NK-92 (cell line): Measurements from ENCODE around the gene MYO5C.
"Not testable (repeated sequence)": the region's sequence is repeated elsewhere in the genome, so short reads cannot be mapped to it uniquely, and the experiment has no call there.

Experiments
- DNase-seq: peaks from one replicate; lab custom pipeline; 2025; ENCODE audit not compliant: unreplicated experiment; lab: John Stamatoyannopoulos, UW

Gene MYO5C

DNA sequence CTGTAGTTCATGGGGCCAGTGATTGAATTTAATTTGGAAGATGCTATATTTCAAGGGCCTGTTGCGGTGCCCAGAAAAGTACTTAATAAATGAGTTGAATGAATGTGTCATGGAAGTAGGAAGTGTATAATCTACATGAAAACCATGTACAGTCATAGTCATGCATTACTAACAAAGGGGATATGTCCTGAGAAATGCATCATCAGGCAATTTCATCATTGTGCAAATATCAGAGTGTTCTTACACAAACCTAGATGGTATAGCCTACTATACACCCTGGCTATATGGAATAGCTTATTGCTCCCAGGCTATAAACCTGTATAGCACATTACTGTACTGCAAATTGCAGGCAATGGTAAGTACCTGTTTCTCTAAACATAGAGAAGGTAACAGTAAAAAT is 10.7 kb upstream of the MYO5C start:
- no peak for DNase-seq

- no peak for DNase-seq
Observed at GRCh38 chr15:52303093-52303772, 7.6 kb upstream of the MYO5C start.

- no peak for DNase-seq
Observed at GRCh38 chr15:52301265-52301847, 5.8 kb upstream of the MYO5C start.

DNA sequence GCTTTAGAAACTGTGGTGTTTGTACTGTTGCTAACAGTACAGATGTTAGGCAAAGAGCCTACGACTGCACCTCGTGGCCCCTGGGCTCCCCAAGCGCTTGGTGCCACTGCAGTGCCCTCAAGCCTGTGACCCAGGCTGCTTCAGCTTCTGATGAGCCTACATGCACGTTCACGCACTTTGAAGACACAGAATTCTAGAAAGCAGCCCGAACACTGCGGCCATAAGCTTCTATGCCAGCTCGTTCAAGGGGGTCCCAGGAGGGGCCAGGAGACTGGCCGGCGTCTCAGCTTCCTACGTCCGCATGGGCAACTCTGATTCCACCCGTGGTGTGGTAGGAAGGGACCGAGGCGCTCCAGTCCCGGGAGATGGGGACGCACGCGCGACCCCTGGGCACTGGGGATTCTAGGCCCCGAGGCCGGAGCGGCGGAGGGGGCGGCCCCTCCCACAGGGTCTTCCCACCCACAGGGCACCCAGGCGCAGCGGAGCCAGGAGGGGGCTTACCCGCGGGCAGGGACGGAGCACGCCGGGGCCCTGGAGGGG is 653 bp downstream of the MYO5C start:
- no peak for DNase-seq

DNA sequence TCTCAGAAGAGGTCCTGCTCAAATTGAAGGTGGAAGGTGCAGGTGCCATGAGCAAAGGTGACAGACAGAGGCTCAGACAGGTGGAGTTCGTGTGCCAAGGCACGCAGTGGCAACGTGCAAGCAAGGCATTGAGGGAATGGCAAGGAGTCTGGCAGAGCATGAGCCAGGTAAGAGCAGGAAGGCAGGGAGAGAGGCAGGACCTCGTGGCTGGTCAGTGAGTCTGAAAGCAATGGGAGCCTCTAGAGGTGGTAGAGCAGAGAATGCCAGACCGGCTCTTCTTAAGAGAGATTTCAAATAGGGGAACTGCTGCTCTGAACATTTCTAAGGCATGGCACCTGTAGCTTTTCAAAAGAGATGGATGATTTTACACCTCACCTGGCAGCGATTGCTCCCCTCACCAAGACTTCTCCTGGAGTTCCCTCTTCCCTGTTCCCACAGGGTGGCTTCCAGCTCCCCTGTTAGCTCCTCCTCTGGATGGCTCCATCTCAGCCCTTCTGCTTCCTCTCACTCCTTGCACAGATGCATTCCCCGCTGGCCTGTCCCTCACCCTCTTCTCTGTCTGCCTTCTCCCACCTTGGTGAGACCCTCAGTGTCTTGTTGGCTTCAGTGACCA is 2.7 kb downstream of the MYO5C start:
- DNase-seq = no peak

- no peak for DNase-seq
Observed at GRCh38 chr15:52291204-52291603, 4.4 kb downstream of the MYO5C start.

DNA sequence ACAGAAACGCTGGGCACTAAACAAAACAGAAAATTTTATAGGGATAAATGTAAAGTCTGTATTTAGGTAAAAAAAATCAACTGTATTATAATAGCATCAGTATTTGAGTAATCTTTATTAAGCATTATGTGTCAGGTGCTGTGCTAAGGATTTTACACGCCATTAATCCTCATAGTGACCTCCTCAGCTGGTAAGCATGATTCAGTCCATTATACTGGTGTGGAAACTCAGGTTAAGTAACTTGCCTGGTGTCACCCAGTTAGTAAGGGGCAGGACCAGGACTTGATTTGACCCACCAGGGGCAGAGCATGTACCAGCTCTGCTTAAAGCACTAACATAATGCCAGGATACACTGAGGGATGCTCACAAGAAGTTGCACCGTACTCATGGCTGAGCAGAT is 4.8 kb downstream of the MYO5C start:
- no peak for DNase-seq

GRCh38 chr15:52290329-52290728 is 5.3 kb downstream of the MYO5C start:
- DNase-seq = no peak

DNA sequence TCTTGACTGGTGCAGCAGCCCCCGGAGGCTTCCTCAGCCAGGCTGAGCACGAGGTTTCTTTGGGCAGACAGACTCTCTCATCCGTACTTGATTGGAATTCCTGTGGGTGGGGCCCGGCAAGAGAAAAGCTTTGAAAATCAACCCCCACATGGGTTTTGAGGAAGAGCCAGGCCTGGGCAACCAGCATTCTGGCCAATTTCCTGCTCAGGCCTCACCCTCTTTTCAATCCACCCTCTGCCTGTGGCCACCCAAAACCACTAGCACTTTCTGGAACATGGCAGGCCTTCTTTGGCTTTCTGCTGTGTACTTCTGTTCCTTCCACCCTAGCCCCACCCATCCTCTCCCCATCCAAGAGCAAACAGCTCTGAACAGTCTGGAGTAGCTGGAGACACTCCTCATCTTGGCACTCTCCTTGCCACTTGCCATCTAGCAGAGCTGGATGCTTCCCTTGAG is 5.9 kb downstream of the MYO5C start:
- DNase-seq = no peak

DNA sequence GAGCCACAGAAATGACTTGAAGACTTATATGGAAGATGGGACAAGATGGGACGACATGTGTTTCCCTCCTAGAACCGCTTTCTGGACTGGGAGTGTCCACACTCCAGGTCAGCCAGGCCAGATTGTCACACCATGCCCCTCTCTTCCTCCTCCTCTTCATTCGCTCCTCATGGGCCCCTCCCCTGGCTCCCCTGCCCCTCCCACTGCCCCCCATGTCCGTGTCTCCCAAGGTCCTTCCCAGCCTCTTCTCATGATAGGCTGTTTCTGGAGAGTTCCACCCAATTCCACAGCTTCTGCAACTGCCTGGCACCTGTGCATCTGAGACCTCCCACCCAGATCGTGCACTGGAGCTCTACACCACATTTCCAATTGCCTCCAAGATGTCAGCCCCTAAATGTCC is 6.6 kb downstream of the MYO5C start:
- no peak for DNase-seq

DNA sequence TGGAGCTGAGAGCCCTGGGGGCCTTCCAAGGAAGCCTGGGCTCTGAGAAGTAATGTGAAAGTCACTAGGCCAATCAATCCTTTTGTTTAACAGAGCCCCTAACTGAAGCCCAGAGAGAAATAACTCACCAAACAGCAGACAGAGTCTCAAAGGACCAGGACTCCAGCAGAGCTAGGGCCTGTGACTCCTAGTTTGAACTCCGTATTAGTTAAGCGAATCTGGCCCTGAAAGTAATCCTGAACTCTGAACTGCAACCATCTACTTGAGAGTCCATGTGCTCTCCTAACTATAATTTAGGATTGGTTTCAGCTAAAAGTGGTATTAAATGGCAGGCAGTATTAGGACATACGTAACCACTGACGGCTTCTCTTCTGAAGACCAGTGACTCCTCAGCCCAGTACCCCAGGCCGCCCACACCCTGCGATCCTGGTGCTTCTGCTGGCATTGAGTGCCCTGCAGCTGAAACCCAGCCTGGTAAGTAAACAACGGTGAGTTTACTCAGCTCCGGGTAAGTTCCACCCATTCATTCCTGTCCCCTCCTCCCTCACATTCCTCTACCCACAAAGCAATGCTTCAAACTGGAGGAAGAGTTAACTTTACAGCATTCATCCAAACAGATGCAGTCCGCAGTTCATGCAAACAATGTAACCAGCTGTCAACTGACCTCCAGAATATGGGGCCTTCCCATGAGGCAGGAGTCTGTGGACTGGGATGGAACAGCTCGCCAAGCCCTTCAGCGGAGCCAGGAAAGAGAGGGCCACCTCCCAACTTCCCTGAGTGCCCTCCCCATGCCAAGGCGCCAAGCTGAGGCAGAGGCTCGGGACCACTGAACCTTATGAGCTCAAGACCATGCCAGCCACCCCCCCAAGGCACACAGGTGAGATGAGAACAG is 7.3 kb downstream of the MYO5C start:
- no peak for DNase-seq

GRCh38 chr15:52287114-52287513 is 8.5 kb downstream of the MYO5C start:
- DNase-seq = no peak

GRCh38 chr15:52285941-52286340 is 9.7 kb downstream of the MYO5C start:
- DNase-seq = not testable (repeated sequence)

DNA sequence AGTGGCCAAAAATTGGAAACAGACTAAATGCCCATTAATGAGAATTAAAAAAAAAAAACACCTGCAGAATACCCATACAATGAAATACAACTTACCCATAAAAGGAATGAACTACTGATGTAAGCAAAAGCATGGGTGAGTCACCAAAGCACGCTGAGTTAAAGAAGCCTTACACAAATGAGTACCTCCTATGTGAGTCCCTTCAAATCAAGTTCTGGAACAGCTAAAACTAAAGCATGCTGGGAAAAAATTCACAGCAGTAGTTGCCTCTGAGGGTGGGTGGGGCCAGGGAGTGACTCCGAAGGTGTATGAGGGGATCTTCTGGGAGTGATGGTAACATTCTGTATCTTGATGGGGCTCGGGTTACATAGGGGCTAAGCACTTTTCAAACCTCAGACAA is 11.4 kb downstream of the MYO5C start:
- no peak for DNase-seq

DNA sequence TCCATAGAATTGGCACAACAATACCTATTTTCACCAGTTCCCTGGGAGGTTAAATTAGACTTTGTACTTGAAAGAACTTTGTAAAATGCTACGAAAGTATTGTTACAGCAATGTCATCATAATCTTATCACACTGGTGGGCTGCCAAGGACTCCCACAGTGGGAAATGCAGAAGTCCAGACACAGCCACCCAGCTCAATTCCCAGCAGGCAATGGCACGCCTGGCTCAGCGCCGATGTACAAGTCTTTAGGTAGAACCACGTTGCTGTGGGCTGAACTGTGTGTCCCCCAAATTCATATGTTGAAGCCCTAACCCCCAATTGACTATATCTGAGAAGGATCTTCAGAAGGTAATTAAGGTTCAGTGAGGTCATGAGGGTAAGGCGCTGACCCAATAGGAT is 12.3 kb downstream of the MYO5C start:
- DNase-seq = no peak

DNA sequence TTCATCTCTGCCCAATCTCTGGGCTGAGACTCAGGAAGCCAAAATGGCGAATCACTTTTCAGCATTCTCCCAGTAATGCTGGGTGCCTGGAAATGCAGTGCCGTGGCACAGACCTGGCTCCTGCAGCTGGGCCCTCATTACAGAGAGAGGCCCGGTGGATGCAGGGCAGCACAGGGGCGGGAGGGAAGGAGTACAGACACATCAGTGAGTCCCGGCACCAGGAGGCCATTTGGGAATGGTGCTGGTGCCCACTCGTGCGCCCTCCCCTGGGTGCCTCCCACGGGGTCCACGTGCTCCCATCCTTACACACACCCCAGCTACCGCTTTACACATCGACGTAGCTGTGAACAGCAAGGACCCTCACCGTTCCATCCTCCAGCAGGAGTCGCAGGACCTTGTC is 13.2 kb downstream of the MYO5C start:
- DNase-seq = no peak

- DNase-seq = no peak
Observed at GRCh38 chr15:52281085-52282035, 14.2 kb downstream of the MYO5C start.

- DNase-seq = no peak
Observed at GRCh38 chr15:52280326-52281084, 15.1 kb downstream of the MYO5C start.

GRCh38 chr15:52278636-52279367 is 16.8 kb downstream of the MYO5C start:
- DNase-seq = no peak
